ENCODE results near the gene CEP57L1.

DNA sequence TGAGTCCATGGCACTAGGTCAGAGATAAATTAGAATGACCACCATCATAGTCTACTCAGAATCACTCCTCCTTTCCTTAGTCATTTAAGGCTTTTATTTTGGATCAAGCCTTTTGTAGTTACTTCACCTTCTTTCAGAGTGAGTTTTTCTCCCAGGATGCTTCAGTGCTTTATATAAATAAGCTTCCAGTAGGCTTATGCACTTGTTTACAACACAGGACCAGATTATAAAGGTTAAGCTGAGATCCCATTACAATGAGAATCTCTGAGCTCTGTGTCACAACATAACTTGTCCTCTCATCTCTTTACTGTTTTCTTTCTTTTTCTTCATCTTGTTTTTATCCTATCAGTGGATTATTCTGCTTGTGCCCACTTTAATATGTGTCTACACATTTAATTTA lies 47.9 kb downstream of the CEP57L1 start:
- TF ChIP-seq, protein P1, sequence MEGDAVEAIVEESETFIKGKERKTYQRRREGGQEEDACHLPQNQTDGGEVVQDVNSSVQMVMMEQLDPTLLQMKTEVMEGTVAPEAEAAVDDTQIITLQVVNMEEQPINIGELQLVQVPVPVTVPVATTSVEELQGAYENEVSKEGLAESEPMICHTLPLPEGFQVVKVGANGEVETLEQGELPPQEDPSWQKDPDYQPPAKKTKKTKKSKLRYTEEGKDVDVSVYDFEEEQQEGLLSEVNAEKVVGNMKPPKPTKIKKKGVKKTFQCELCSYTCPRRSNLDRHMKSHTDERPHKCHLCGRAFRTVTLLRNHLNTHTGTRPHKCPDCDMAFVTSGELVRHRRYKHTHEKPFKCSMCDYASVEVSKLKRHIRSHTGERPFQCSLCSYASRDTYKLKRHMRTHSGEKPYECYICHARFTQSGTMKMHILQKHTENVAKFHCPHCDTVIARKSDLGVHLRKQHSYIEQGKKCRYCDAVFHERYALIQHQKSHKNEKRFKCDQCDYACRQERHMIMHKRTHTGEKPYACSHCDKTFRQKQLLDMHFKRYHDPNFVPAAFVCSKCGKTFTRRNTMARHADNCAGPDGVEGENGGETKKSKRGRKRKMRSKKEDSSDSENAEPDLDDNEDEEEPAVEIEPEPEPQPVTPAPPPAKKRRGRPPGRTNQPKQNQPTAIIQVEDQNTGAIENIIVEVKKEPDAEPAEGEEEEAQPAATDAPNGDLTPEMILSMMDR (IDR thresholded peaks at IDR 0.05), result no peak
- no peak for TF ChIP-seq POLR2A (IDR thresholded peaks at IDR 0.05)

Measured in suprapubic skin (tissue), 3 donors.